IPS-18a (cell line): ENCODE data around the gene BABAM2.

Source experiments
- H3K27ac ChIP-seq: one replicate; pipeline ENCODE4 v1.5.1; 2013; ENCODE audit warnings: low read length
- H3K27me3 ChIP-seq: one replicate; pipeline ENCODE4 v1.6.1; 2013; ENCODE audit warnings: mild to moderate bottlenecking, low read length; ENCODE audit not compliant: control insufficient read depth, insufficient read depth
- H3K36me3 ChIP-seq: one replicate; pipeline ENCODE4 v1.6.1; 2013; ENCODE audit warnings: low read depth, low read length; ENCODE audit not compliant: control insufficient read depth
- H3K4me1 ChIP-seq: one replicate; pipeline ENCODE4 v1.6.1; 2013; ENCODE audit warnings: low read depth, low read length; ENCODE audit not compliant: control insufficient read depth
- H3K4me3 ChIP-seq: one replicate; pipeline ENCODE4 v1.5.1; 2013; ENCODE audit warnings: low read length
- H3K9ac ChIP-seq: one replicate; pipeline ENCODE4 v1.6.1; 2013; ENCODE audit warnings: mild to moderate bottlenecking, low read length, moderate library complexity
- H3K9me3 ChIP-seq: one replicate; pipeline ENCODE4 v1.6.1; 2013; ENCODE audit warnings: low read depth, low read length; ENCODE audit not compliant: control insufficient read depth

BABAM2 gene

GRCh38 chr2:28158791-28159190, 268.3 kb downstream of the BABAM2 start:
- H3K9me3 ChIP-seq, result no peaks in the 10 kb centered on the region
- H3K4me1 ChIP-seq, result no peaks in the 10 kb centered on the region
- H3K9ac ChIP-seq, result no peak overlapping the region
- no peak overlapping the region for H3K27ac ChIP-seq
- no peaks in the 10 kb centered on the region for H3K27me3 ChIP-seq
- H3K36me3 ChIP-seq, result no peaks in the 10 kb centered on the region
- H3K4me3 ChIP-seq, result no peak overlapping the region

- H3K4me1 ChIP-seq, result no peaks in the 10 kb centered on the region
- no peaks in the 10 kb centered on the region for H3K36me3 ChIP-seq
- no peak overlapping the region for H3K9ac ChIP-seq
- H3K27ac ChIP-seq, result no peak overlapping the region
- no peaks in the 10 kb centered on the region for H3K9me3 ChIP-seq
- H3K4me3 ChIP-seq, result no peak overlapping the region
- H3K27me3 ChIP-seq, result no peaks in the 10 kb centered on the region
Measured at GRCh38 chr2:28160986-28161425, 270.5 kb downstream of the BABAM2 start.

GRCh38 chr2:28161466-28161865, 270.9 kb downstream of the BABAM2 start:
- Histone ChIP-seq H3K9me3 (no peaks in the 10 kb centered on the region), H3K4me1 (no peaks in the 10 kb centered on the region), H3K36me3 (no peaks in the 10 kb centered on the region), H3K9ac (no peak overlapping the region), H3K27ac (no peak overlapping the region), H3K4me3 (no peak overlapping the region), H3K27me3 (no peaks in the 10 kb centered on the region)

GRCh38 chr2:28162564-28162963, 272.0 kb downstream of the BABAM2 start:
- Histone ChIP-seq H3K4me3 (no peak overlapping the region), H3K36me3 (no peaks in the 10 kb centered on the region), H3K4me1 (no peaks in the 10 kb centered on the region), H3K9ac (no peak overlapping the region), H3K27me3 (no peaks in the 10 kb centered on the region), H3K27ac (no peak overlapping the region), H3K9me3 (no peaks in the 10 kb centered on the region)

GRCh38 chr2:28163028-28163427, 272.5 kb downstream of the BABAM2 start:
- H3K36me3 ChIP-seq, result no peaks in the 10 kb centered on the region
- H3K4me1 ChIP-seq, result no peaks in the 10 kb centered on the region
- no peak overlapping the region for H3K27ac ChIP-seq
- H3K9me3 ChIP-seq, result no peaks in the 10 kb centered on the region
- H3K9ac ChIP-seq, result no peak overlapping the region
- no peak overlapping the region for H3K4me3 ChIP-seq
- H3K27me3 ChIP-seq, result no peaks in the 10 kb centered on the region

- no peaks in the 10 kb centered on the region for H3K36me3 ChIP-seq
- no peaks in the 10 kb centered on the region for H3K27me3 ChIP-seq
- no peaks in the 10 kb centered on the region for H3K9me3 ChIP-seq
- no peak overlapping the region for H3K27ac ChIP-seq
- no peak overlapping the region for H3K4me3 ChIP-seq
- H3K4me1 ChIP-seq, result no peaks in the 10 kb centered on the region
- H3K9ac ChIP-seq, result no peak overlapping the region
Measured at GRCh38 chr2:28163627-28164279, 273.2 kb downstream of the BABAM2 start.

GRCh38 chr2:28164280-28164801, 273.8 kb downstream of the BABAM2 start:
- Histone ChIP-seq H3K9ac (no peak overlapping the region), H3K4me1 (no peaks in the 10 kb centered on the region), H3K4me3 (no peak overlapping the region), H3K27me3 (no peaks in the 10 kb centered on the region), H3K36me3 (no peaks in the 10 kb centered on the region), H3K9me3 (no peaks in the 10 kb centered on the region), H3K27ac (no peak overlapping the region)

- Histone ChIP-seq H3K27ac (no peak overlapping the region), H3K4me3 (no peak overlapping the region), H3K9me3 (no peaks in the 10 kb centered on the region), H3K4me1 (no peaks in the 10 kb centered on the region), H3K9ac (no peak overlapping the region), H3K36me3 (no peaks in the 10 kb centered on the region), H3K27me3 (no peaks in the 10 kb centered on the region)
Measured at GRCh38 chr2:28165087-28165635, 274.6 kb downstream of the BABAM2 start.

GRCh38 chr2:28166956-28167355, 276.4 kb downstream of the BABAM2 start:
- H3K27ac ChIP-seq, result no peak overlapping the region
- H3K9me3 ChIP-seq, result no peaks in the 10 kb centered on the region
- no peak overlapping the region for H3K4me3 ChIP-seq
- H3K4me1 ChIP-seq, result no peaks in the 10 kb centered on the region
- H3K27me3 ChIP-seq, result no peaks in the 10 kb centered on the region
- H3K9ac ChIP-seq, result no peak overlapping the region
- H3K36me3 ChIP-seq, result no peaks in the 10 kb centered on the region

- H3K27ac ChIP-seq, result no peak overlapping the region
- H3K27me3 ChIP-seq, result no peaks in the 10 kb centered on the region
- H3K9ac ChIP-seq, result no peak overlapping the region
- H3K9me3 ChIP-seq, result no peaks in the 10 kb centered on the region
- H3K4me3 ChIP-seq, result no peak overlapping the region
- H3K36me3 ChIP-seq, result no peaks in the 10 kb centered on the region
- no peaks in the 10 kb centered on the region for H3K4me1 ChIP-seq
Measured at GRCh38 chr2:28168376-28168775, 277.8 kb downstream of the BABAM2 start.

GRCh38 chr2:28169492-28169891, 279.0 kb downstream of the BABAM2 start:
- Histone ChIP-seq H3K9me3 (no peaks in the 10 kb centered on the region), H3K27me3 (no peaks in the 10 kb centered on the region), H3K4me1 (no peaks in the 10 kb centered on the region), H3K4me3 (no peak overlapping the region), H3K27ac (no peak overlapping the region), H3K9ac (no peak overlapping the region), H3K36me3 (no peaks in the 10 kb centered on the region)
